GM19438 (cell line): ENCODE results near the gene RAP1GAP2.

Source experiments
- ATAC-seq: cut with Tn5 transposase; IDR thresholded peaks from one replicate; pipeline ENCODE4 v1.9.1; 2021; ENCODE audit warnings: low read depth; ENCODE audit not compliant: unreplicated experiment

RAP1GAP2 gene

GRCh38 chr17:2962236-2962635 is 166.0 kb downstream of the RAP1GAP2 start:
- ATAC-seq = no peak

- no peak for ATAC-seq
These were observed 166.5 kb downstream of the RAP1GAP2 start for GRCh38 chr17:2962729-2963128.

GRCh38 chr17:2963332-2964027 is 167.2 kb downstream of the RAP1GAP2 start:
- ATAC-seq = no peak

- ATAC-seq = no peak
These were observed 167.8 kb downstream of the RAP1GAP2 start for GRCh38 chr17:2964028-2964356.

- ATAC-seq = no peak
These were observed 168.1 kb downstream of the RAP1GAP2 start for GRCh38 chr17:2964370-2964769.

- ATAC-seq = no peak
These were observed 168.6 kb downstream of the RAP1GAP2 start for GRCh38 chr17:2964831-2965230.

- ATAC-seq = no peak
These were observed 169.7 kb downstream of the RAP1GAP2 start for GRCh38 chr17:2965621-2966595.

- ATAC-seq = no peak
These were observed 171.3 kb downstream of the RAP1GAP2 start for GRCh38 chr17:2967515-2967914.

GRCh38 chr17:2971851-2972250 is 175.6 kb downstream of the RAP1GAP2 start:
- no peak for ATAC-seq

GRCh38 chr17:2972749-2973148 is 176.5 kb downstream of the RAP1GAP2 start:
- ATAC-seq = no peak

- ATAC-seq = no peak
These were observed 178.1 kb downstream of the RAP1GAP2 start for GRCh38 chr17:2974347-2974746.

GRCh38 chr17:2975469-2975958 is 179.3 kb downstream of the RAP1GAP2 start:
- no peak for ATAC-seq

- ATAC-seq = no peak
These were observed 180.9 kb downstream of the RAP1GAP2 start for GRCh38 chr17:2977157-2977556.

GRCh38 chr17:2978116-2978515 is 181.9 kb downstream of the RAP1GAP2 start:
- ATAC-seq = no peak

- no peak for ATAC-seq
These were observed 182.8 kb downstream of the RAP1GAP2 start for GRCh38 chr17:2978991-2979390.

GRCh38 chr17:2980211-2980903 is 184.1 kb downstream of the RAP1GAP2 start:
- ATAC-seq = no peak

- no peak for ATAC-seq
These were observed 184.6 kb downstream of the RAP1GAP2 start for GRCh38 chr17:2980904-2981246.

GRCh38 chr17:2981325-2981724 is 185.1 kb downstream of the RAP1GAP2 start:
- ATAC-seq = no peak

- no peak for ATAC-seq
These were observed 186.6 kb downstream of the RAP1GAP2 start for GRCh38 chr17:2982854-2983253.

GRCh38 chr17:2983255-2983654 is 187.0 kb downstream of the RAP1GAP2 start:
- ATAC-seq = no peak

- no peak for ATAC-seq
These were observed 189.1 kb downstream of the RAP1GAP2 start for GRCh38 chr17:2985318-2985717.
